ENCODE data around the gene RPL13.

The RPL13 gene

GRCh38 chr16:89525146-89525913 is 35.2 kb upstream of the RPL13 start:
- H3K27ac ChIP-seq = no peak overlapping the region
- no peak for TF ChIP-seq ZFX (IDR thresholded peaks at IDR 0.05; ENCODE audit: borderline replicate concordance)
- TF ChIP-seq, protein P1, sequence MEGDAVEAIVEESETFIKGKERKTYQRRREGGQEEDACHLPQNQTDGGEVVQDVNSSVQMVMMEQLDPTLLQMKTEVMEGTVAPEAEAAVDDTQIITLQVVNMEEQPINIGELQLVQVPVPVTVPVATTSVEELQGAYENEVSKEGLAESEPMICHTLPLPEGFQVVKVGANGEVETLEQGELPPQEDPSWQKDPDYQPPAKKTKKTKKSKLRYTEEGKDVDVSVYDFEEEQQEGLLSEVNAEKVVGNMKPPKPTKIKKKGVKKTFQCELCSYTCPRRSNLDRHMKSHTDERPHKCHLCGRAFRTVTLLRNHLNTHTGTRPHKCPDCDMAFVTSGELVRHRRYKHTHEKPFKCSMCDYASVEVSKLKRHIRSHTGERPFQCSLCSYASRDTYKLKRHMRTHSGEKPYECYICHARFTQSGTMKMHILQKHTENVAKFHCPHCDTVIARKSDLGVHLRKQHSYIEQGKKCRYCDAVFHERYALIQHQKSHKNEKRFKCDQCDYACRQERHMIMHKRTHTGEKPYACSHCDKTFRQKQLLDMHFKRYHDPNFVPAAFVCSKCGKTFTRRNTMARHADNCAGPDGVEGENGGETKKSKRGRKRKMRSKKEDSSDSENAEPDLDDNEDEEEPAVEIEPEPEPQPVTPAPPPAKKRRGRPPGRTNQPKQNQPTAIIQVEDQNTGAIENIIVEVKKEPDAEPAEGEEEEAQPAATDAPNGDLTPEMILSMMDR (IDR thresholded peaks at IDR 0.05) = no peak

DNA sequence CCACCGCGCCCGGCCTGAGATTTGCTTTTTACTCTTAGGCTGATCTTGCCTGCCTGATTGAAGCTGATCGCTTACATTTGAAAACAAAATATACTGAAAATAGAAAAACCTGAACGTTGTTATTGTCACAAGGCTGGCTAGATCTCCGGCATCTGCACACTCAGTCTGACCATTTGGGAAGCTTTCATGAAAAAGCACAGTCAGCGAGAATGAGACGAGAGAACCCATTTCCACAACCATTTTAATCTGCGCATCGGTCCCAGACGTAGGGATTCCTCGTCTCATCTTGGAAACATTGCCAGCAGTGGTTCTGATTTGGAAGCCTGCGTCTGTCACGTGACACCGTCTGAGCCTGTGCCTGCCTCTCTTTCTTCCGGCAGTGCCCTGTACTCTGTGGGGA is 31.4 kb upstream of the RPL13 start:
- TF ChIP-seq ZFX (IDR thresholded peaks at IDR 0.05; ENCODE audit: borderline replicate concordance) = no peak
- TF ChIP-seq, protein P1 (IDR thresholded peaks at IDR 0.05) = no peak
- no peak overlapping the region for H3K27ac ChIP-seq

- no peak for TF ChIP-seq ZFX (IDR thresholded peaks at IDR 0.05; ENCODE audit: borderline replicate concordance)
- TF ChIP-seq, protein P1 (IDR thresholded peaks at IDR 0.05) = no peak
- H3K27ac ChIP-seq = no peak overlapping the region
These were observed 29.8 kb upstream of the RPL13 start for GRCh38 chr16:89530401-89531381.

- H3K27ac ChIP-seq = no peak overlapping the region
- TF ChIP-seq ZFX (IDR thresholded peaks at IDR 0.05; ENCODE audit: borderline replicate concordance) = no peak
- TF ChIP-seq, protein P1 (IDR thresholded peaks at IDR 0.05) = no peak
These were observed 28.5 kb upstream of the RPL13 start for GRCh38 chr16:89531821-89532526.

DNA sequence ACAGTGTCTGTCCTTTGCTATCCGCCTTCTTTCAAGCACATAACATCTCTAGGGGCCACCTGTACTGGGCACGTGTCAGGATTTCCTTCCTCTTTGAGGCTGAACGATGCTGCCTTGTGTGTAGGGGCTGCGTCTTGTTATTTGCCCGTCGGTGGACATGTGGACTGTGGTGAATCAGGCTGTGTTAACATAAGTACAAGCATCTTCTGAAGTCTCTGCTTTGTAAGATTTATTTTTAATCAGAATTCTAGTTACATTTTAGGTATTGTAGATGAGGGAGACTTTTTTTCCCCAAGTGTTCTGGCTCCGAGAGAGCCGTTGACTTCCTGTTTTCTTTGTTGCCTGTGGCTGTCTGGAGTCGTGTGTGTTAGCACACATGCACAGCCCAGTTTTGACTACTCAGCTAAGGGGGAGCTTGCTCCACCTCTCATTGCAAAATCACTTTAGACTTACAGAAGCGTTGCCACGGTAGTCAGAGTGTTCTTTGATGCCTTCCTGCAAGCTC is 26.2 kb upstream of the RPL13 start:
- TF ChIP-seq ZFX (IDR thresholded peaks at IDR 0.05; ENCODE audit: borderline replicate concordance) = no peak
- TF ChIP-seq, protein P1 (IDR thresholded peaks at IDR 0.05) = no peak
- H3K27ac ChIP-seq = no peak overlapping the region

- H3K27ac ChIP-seq = no peak overlapping the region
- TF ChIP-seq, protein P1 (IDR thresholded peaks at IDR 0.05) = no peak
- TF ChIP-seq ZFX (IDR thresholded peaks at IDR 0.05; ENCODE audit: borderline replicate concordance) = no peak
These were observed 24.1 kb upstream of the RPL13 start for GRCh38 chr16:89536371-89536770.

Measured in 22Rv1 (cell line).